Left hindlimb (tissue), 1 donor: ENCODE data around the gene ZFHX3.
"Not testable (repeated sequence)": the region's sequence is repeated elsewhere in the genome, so short reads cannot be mapped to it uniquely, and the experiment has no call there.

Experiments
- DNase-seq: peaks from one replicate; pipeline ENCODE4 v3.0.0-alpha.2; 2018

Gene ZFHX3, protein sequence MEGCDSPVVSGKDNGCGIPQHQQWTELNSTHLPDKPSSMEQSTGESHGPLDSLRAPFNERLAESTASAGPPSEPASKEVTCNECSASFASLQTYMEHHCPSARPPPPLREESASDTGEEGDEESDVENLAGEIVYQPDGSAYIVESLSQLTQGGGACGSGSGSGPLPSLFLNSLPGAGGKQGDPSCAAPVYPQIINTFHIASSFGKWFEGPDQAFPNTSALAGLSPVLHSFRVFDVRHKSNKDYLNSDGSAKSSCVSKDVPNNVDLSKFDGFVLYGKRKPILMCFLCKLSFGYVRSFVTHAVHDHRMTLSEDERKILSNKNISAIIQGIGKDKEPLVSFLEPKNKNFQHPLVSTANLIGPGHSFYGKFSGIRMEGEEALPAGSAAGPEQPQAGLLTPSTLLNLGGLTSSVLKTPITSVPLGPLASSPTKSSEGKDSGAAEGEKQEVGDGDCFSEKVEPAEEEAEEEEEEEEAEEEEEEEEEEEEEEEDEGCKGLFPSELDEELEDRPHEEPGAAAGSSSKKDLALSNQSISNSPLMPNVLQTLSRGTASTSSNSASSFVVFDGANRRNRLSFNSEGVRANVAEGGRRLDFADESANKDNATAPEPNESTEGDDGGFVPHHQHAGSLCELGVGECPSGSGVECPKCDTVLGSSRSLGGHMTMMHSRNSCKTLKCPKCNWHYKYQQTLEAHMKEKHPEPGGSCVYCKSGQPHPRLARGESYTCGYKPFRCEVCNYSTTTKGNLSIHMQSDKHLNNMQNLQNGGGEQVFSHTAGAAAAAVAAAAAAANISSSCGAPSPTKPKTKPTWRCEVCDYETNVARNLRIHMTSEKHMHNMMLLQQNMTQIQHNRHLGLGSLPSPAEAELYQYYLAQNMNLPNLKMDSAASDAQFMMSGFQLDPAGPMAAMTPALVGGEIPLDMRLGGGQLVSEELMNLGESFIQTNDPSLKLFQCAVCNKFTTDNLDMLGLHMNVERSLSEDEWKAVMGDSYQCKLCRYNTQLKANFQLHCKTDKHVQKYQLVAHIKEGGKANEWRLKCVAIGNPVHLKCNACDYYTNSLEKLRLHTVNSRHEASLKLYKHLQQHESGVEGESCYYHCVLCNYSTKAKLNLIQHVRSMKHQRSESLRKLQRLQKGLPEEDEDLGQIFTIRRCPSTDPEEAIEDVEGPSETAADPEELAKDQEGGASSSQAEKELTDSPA (N-terminal part only)

DNA sequence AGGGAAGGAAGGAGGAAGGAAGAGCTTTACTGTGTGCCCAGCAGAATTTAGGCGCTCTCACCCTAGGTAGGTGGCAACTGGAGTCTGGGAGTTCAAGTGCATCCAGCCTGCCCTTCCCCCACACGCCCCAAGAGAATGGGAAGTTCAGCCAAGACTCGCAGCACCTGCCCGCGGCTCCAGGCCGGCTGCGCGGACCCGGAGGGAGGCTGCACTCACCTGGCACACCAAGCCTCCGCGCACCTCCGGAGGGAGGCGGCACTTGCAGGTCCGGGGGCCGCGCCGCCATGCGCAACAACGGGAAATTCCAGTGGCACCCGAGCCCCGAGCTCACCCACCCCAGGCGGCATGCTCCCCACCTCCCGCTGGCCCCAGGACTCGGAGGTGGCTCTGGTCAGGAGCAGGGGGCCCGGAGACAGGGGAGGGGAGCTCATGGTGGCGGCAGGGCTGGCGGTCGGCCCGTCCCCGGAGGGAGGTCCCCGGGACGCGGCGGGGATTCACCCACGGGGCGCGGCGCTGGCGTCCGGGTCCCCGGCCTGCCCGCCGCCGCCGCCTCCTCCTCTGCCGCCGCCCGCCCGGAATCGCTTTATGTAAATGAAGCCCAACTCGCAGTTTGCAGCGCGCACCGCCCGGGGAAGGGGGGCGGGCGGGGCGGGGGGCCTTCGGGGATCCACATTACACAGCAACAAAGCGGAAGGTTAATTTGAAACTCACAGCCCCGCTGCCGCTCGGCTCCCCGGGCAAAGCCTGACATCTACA lies at the start of gene ZFHX3:
Gene ZFHX3, minus strand, starts transcription at position 593 of the 756 bp plus-strand sequence. CDS start 87,983 bp downstream, outside the sequence.
- DNase-seq: peak; percentile 89

DNA sequence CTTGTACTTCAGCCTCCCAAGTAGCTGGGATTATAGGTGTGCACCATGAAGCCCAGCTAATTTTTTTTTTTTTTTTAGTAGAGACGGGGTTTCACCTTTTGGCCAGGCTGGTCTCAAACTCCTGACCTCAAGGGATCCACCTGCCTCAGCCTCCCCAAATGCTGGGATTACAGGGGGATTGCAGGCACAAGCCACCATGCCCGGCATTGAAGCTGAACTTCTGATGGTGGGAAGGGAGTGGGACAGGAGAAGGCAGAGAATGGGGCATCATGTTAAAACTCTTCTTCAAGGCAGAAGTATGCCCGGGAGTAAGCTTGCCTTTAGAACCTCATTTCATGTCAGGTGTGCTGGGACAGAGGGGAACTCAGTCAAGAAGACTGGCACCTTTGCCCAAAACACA lies 48.6 kb upstream of the ZFHX3 start:
- no peak for DNase-seq

DNA sequence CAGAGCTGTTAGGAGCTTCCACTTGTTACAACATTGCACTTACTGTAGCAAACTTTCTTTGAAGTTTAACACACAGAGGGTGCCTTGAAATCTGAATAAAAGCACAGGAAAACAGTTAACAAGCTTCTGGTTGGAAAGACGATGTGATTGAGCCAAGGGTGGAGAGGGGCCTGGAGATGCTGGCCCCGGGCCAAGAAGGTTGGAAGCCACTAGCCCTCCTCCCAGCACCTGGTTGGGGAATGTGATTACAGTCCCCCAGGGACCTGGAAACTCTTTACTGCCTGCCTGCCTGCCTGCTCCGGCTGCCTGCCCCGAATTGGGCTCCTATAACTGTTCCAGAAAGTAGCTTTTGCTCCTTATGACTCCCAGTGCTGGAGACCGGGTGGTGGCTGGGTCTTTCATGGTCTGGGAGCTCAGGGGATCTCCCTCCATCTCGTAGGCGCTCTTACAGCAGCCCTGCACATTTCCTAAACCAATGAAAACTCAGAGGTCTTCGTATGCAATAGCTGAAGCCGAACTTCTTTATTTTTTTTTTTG lies 48.0 kb upstream of the ZFHX3 start:
- DNase-seq: peak; percentile 58

DNA sequence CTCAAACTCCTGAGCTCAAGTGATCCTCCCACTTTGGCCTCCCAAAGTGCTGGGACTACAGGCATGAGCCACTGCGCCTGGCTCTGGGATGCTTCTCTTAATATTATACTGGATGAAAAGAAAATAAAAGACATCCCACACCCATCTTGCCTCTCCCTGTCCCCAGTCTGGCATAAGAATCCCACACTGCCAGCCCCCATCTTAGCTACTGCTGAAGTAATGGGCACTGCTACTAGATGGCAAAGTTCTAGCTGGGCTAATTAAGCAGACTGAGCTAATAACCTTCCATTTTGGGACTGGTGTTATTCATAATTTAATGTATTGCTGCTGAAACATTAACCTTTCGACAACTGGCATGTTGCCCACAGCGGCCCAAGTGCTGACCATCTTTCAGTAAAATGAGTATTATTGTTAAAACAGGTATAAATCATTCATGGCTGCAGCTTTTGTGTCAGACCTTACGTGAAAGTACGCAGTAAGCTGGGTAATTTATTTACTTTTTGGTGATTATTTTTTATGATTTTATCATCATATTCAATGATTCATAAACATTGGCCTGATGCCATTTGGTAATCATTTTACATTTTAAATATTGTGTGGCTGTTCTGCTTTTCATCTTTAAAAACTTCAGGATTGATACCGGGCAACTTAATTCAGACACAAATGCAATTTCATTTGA lies 47.4 kb upstream of the ZFHX3 start:
- DNase-seq: no peak

DNA sequence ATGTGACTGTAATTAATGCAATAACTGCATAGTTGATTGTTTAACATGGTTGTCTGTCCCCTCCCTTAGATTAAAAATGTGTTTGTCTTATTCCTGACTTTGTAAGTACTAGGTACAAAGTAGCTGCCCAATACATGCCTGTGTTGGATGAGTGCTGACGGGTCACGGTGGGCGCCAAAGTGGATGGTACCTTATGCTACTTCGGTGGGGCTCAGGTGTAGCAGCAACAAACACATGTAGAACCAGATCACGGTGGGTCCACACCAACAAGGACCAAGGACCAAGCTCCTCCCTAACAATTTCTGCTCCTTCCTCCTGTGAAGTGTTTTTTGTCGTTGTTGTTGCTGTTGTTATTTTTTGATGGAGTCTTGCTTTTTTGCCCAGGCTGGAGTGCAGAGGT lies 46.4 kb upstream of the ZFHX3 start:
- DNase-seq: no peak

DNA sequence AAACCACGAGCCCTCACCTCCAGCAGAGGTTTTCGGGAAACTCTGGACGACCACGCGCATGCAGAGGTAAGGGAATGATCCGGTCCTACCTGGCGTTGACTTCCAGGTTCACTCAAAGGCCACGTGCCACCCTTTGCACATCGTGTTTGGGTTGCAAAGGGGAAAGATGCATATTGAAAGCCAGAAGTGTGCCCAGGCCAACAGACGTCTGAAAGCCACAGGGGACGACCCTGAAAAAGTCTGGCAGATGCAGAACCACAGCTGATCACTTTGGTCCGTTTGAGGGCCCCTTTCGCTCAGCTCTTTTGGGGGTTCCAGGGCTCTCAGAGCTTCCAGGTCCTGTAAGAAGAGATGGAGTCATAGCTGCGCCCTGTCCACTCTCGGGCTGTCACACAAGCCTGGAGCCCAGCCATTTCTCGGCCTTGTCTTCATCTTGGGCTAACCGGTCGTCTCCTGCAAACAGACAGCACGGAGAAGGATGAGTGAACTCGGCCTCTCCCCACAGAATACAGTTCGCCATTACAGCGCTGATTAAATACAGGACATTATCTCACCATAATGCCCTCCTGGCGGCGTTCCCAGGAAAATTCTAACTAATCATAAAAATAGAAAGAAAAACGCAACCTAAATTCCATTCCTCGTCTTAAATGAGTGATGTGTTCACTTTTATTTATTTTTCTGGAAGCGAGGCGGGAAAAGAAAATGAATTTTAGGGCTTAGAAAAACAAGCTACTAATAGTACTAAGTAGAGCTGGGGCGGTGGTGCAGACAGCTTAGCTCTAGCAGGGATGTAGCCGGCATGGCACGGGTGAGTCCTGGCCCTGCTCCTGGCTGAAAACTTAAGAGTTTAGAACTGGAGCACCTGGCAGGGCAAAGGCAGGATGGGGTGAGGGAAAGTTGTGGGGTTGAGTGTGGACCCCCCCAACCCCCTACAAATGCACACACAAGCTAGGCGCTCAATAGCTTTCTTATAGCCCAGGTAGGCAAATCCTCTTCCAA lies 45.5 kb upstream of the ZFHX3 start:
- DNase-seq: peak; percentile 44

DNA sequence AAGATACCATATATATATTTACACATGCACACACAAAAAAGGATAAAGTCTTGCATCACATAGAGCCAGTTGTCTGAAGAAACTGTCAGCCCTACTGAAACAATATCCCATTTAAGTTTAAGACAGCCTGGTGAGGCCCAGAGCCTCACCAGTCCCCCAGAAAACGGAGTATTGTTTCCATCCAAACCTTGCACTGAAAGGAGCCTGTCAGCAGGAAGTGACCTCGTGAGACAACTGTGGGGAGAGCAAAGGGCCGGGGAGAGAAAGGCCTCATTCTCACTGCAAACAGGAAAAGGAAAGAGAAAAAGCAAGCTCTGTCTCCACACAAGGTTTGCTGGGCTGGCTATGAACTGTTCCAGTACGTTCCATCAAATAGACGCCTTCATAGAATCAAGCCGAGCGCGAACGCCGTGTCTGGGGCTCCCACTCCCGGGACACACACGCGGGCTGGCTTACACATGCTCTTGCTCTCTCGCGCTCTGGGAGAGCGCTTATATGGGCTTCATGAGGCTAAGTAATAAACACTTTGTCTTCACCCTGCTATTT lies 44.4 kb upstream of the ZFHX3 start:
- DNase-seq: no peak

DNA sequence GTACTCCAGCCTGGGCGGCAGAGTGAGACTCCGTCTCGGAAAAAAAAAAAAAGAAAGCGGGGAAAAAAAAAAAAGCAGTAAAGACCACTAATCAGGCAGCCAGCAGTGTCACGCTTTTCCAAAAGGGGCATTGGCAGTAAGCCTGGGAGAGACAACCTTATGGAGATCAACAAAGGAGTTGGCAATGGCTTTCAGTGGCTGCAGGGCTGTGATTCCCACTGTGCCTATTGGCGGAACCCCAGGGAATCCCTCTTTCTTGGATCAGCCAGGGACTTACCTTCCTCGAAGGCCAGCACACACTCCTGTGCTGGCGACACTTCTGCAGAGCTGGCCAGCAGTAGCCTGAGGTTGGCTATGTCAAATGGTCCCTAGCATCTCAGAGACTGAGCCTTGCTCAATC lies 43.2 kb upstream of the ZFHX3 start:
- no peak for DNase-seq

DNA sequence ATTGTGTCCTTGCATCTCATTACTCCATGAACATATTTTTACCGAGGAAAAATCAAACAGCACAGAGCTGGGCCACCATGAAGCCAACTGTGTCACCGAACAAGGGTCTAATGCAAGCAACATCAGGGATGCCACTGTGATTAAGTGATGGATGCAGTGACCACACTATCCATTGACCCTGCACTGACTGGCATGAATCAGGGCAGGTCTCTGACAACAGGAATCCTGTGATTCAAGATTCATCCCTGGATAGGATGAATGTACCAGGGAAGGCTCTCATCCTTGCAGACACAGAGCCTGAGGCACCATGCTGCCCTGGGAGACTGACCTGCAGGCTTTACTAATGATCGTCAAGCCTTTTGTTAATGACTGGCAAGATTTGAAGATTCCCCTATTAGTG lies 41.5 kb upstream of the ZFHX3 start:
- no peak for DNase-seq

DNA sequence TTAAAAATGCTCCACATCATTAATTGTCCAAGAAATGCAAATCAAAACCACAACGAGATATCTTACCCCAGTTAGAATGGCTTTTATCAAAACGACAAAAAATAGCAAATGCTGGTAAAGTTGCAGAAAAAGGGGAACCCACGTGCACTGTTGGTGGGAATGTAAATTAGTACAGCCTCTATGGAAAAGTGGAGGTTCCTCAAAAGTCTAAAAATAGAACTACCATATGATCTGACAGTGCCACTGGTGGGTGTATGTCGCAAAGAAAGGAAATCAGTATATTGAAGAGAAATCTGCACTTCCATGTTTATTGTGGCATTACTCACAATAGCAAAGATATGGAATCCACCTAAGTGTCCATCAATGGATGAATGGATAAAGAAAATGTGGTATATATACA lies 38.2 kb upstream of the ZFHX3 start:
- DNase-seq: no peak

DNA sequence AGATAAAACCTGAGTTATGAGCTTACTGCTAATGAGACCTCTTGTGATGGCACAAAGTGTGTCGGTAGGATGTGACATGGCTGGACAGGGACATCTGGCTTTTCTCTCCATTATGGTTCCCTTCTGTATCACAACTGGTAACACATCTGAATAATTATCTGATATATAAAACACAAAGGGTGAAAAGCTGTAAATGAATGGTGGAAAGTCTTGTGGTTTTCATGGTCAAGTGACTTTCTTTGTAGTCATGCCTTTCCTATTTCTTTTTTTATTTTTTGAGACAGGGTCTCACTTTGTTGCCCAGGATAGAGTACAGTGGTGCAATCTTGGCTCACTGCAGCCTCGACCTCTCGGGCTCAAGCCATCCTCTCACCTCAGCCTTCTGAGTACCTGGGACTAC lies 35.3 kb upstream of the ZFHX3 start:
- DNase-seq: no peak

DNA sequence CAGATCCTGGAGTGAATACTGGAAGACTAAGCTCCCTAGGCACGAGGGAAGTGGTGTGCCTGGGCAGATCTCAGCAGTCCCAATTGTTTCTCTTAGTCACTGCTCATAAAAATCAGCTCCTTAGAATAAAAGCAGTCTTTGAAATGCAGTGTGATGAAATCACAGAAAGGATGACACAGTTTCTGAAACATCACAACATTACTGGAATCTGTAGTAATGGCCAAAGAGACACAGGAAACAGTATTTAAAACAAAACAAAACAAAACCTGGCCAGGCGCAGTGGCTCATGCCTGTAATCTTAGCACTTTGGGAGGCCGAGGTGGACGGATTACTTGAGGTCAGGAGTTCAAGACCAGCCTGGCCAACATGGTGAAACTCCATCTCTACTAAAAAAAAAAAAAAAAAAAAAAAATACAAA lies 34.7 kb upstream of the ZFHX3 start:
- DNase-seq: not testable (repeated sequence)

DNA sequence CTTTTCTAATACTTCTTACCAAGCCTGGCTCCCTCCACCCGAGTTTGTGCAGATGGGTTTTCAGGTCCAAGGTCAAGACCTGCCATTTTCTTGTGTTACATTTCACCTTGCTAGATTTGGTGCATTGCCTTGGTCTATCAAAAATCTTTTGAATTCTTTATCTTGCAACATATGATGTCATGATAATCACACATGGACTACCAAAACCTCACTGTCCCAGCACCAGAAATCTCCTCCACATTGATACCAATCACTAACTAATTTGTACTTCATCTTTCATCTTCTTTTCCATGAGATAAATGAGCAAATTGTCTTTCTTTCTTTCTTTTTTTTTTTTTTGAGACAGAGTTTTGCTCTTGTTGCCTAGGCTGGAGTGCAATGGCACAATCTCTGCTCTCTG lies 33.0 kb upstream of the ZFHX3 start:
- no peak for DNase-seq

DNA sequence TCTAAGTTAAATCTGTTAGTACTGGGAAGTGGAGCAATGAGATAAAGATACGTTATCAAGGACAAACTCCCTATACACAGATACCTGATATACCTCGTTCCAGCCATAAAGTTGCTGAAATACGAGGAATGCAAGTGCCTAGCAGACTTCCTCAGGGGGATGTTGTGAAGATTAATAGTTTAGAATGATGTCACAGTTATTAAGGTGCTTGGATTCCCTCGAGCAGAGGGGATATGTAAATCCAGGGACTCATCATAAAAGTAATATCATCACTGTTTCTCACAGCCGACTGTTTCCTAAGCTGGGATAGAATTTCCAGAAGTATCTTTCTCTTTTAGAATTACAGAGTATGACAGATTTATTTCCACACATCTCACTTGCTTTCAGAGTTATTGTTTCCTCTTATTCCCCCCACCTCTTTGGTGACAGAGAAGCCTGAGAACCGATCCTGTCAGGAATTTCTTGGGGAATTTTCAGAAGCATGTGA lies 28.4 kb upstream of the ZFHX3 start:
- DNase-seq: no peak

DNA sequence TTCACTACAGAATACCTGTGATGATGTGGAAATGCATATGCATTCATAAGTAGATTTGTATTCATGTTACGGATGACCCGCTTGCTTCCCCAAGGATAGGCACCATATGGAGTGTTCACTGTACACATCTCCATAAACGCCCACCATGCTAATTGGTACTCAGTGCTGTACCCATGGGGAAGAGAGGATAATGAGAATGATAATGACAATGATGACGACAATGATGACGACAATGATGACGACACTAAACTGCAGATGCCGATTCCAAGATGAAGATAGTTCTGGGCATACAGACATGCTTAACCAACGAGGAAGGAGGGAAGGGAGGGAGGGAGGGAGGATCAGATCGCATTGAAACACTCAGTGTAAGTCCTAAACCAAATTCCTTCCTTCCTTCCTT lies 26.5 kb upstream of the ZFHX3 start:
- DNase-seq: no peak

DNA sequence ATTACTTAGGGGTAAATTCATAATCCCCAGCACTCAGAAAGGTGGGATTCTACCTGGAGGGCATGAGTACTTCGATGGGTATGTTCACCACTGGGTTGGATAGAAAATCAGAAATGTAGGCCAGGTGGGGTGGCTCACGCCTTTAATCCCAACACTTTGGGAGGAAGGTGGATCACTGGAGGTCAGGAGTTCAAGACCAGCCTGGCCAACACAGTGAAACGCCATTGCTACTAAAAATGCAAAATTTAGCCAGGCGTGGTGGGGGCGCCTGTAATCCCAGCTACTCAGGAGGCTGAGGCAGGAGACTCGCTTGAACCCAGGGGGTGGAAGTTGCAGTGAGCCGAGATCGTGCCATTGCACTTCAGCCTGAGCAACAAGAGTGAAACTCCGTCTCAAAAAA lies 24.1 kb upstream of the ZFHX3 start:
- not testable (repeated sequence) for DNase-seq

DNA sequence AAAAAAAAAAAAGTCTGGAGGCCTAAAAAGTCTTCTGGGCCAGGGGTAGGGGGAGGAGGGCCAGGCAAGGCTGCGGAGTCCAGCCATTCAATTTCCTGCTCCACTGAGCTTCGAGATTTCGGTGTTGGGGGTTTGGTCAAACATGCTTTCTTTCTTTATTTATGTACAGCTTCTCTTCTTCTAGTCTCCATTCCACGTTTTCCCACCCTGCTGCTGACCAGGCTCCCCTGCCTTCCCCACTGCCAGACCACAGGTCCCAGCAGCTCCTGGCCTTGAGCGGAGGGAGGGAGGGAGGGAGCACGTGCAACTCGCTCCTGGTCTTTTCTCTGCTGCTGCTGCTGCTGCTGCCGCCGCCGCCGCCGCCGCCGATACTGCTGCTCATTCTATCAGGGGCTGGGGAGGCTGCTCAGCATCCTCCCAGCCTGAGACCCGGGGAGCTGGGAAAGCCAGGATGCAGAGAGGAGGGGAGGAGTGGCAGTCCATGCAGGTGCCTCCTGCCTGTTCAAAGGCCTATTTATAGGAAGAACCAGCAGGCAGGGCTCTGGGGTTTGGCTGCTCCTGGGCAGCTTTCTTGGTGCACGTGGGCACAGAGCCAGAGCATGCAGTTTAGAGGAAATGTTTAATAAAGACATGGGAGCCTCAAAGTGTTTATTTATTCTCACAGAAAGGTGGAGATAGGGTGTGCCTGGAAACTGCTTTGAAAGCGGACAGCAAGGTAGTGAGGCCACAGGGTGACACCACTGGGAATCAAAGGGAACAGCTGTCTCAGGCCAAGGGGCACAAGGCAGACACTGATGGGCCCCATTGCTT lies 23.4 kb upstream of the ZFHX3 start:
- peak; percentile 75 for DNase-seq

DNA sequence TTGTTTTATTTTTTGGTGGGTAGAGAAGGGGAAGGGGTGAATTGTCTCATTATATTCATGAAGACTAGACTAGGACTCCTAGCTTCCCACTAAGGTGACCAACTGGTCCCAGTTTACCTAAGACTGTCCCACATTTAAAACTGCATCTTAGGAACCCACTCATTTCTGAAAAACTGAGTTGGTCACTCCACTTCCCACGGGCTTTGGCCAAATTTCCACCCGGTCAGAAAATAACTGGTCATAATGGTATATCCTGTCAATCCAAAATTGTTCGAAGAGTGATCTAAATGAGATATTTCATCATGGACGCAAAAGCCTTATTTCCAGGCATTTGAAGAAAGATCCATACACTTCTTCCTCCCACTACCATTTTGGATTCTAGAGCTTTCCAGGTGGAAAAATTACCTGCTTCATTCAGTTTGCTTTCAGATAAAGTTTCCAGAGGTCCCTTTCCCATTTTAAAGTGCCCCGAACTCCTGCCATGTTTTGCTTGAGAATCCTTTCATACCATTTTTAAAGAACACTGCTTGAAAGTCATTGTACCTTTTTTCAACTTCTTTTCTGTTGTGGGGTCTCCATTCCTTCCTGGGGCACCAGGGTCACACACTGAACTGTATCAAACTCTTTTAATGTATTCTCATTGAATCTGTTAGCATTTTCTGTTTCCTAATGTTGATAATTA lies 21.8 kb upstream of the ZFHX3 start:
- no peak for DNase-seq
